Gastrocnemius medialis (tissue), 4 donors: Measurements from ENCODE around the gene LUZP2.

Source experiments
- CTCF ChIP-seq, 5 experiments: fragments of 450-650 bp in 3 of 5; fragments of 200-600 bp in 2 of 5; sonication (generic) in 2 of 5; IDR thresholded peaks in 4 of 5; conservative IDR thresholded peaks in 1 of 5; 1 replicate in 4 of 5; 2 replicates in 1 of 5; pipeline ENCODE4 v1.5.1; 2016 to 2019; ENCODE audit warnings: antibody characterized with exemption in 5 of 5, mild to moderate bottlenecking in 3 of 5, moderate library complexity in 3 of 5
- POLR2A ChIP-seq, 2 donors: fragments of 450-650 bp; IDR thresholded peaks; one replicate each; pipeline ENCODE4 v1.6.1; 2017; ENCODE audit warnings: antibody characterized with exemption in 2 of 2, mild to moderate bottlenecking in 2 of 2, moderate library complexity in 2 of 2

- TF ChIP-seq CTCF (IDR thresholded peaks at IDR 0.05 in 4 of 5, conservative IDR thresholded peaks at IDR 0.05 in 1 of 5) (no peak), POLR2A (IDR thresholded peaks at IDR 0.05) (no peak)
Observed at GRCh38 chr11:24642648-24643047, 145.8 kb downstream of the LUZP2 start.
